HG03108 (cell line): ENCODE data around the gene MIGA2.

Experiments used
- ATAC-seq: cut with Tn5 transposase; IDR thresholded peaks from one replicate; pipeline ENCODE4 v1.9.1; 2021; ENCODE audit warnings: moderate library complexity; ENCODE audit not compliant: unreplicated experiment

MIGA2 gene

DNA sequence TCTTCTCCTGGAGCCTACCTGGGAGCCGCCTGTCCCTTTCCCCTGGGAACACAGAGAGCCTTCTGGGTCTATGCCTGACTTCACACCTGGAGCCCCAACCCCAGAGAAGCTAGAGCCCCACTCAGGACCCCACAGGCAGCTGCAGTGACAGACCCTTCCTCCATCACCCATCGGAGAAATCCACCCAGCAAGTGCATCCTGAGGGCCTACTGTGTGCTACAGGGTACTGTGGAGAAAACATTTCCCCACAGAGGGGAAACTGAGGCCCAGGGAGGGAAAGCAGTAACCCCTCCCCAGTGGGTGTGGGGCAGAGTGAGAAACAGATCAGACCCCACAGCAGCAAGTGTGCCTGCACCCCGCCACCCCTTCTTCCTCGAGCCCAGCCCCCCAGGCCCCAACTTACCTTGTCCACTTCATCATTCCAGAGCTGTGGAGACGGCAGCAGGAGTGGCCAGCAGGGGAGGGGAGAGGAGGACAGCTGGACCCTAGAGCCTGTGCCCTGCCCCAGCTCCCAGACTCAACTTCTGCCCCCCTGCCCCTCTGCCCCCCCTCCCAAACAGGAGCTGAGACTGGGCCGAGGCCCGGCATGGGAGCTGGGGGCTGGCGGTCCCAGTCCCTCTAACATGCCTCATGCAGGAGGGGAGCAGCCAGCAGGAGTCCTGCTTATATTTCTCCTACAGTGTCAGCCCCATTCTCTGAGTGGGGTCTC lies 26.0 kb upstream of the MIGA2 start:
- ATAC-seq, result no peak

GRCh38 chr9:129011170-129011569 lies 25.3 kb upstream of the MIGA2 start:
- no peak for ATAC-seq

DNA sequence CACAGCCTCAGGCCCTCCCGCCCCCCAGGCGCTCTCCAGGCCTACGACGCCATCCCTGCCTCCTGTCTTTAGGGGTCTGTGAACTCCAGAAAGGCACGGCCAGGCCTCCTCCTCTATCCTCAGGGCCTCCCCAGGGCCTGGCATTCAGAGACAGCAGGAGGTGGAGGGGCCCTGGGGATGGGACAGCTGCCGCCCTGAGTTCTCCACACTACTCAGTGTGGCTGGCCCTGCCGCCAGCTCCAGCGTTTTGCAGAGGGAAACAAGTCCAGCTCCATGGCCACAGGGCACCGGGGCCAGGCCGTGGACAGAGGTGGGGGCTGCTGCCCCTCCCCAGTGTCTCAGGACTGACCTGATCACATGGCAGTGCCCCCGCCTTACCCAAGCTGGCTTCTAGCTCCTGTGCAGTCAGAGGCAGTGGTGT lies 24.7 kb upstream of the MIGA2 start:
- no peak for ATAC-seq

DNA sequence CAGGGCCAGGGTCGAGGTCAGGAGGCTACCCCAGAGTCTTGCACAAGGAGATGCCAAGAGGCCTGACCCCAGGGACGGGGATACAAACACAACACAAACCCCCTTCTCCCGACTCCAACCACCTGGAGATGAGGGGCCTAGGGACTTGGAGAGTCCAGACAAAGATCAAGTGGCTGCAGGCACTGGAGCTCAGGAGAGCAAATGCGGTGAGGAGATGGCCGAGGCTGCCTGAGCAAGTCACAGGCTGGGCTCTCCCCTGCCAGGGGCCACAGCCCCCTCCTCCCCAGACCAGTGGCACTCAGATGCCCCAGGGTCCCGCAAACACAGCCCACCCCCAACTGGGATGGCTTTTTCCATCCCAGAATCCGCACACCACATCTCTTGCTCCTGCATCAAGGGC lies 24.1 kb upstream of the MIGA2 start:
- ATAC-seq, result no peak

- no peak for ATAC-seq
Measured at GRCh38 chr9:129012893-129013448, 23.5 kb upstream of the MIGA2 start.

DNA sequence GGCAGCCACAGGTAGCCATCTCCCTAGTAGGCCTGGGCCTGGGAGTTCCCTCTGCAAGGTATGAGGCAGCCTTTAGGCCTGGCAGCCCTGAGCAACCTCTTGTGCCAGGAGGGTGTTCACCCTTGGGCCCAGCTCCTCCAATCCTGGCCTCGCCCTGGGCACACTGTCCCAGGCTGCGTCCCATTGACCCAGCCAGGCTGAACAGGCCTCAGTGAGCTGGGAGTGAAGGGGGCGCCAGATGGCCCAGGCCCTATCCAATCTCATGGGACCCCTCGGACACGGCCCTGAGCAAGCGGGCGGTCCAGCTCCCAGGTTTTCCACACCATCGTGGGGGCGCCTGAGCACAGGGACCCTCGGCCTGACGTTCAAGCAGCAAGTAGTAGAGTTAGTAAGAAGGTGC lies 22.8 kb upstream of the MIGA2 start:
- no peak for ATAC-seq

- no peak for ATAC-seq
Measured at GRCh38 chr9:129014124-129014523, 22.3 kb upstream of the MIGA2 start.

- no peak for ATAC-seq
Measured at GRCh38 chr9:129014608-129015007, 21.8 kb upstream of the MIGA2 start.

DNA sequence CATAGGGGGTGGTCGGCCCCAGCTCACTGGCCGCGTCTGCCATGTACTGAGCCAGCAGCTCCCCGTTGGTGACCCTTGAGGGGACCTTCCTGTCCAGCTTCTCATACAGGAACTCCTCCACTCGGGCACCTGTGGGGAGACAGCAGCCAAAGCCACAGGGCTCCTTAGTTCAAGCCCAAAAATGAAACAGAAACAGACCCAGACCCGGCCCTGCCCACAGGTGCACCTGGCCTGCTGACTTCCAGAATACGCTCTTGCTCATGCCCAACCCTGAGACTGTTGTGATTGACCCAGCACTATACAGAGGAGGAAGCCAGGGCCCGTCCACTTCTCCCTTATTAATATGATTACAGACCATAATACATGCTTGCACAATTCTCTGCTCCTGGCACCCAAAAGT lies 15.3 kb upstream of the MIGA2 start:
- ATAC-seq, result peak; percentile 81

GRCh38 chr9:129022037-129022436 lies 14.4 kb upstream of the MIGA2 start:
- no peak for ATAC-seq

GRCh38 chr9:129023036-129023907 lies 13.2 kb upstream of the MIGA2 start:
- no peak for ATAC-seq

GRCh38 chr9:129023908-129024233 lies 12.6 kb upstream of the MIGA2 start:
- ATAC-seq, result no peak

- no peak for ATAC-seq
Measured at GRCh38 chr9:129026442-129027223, 9.8 kb upstream of the MIGA2 start.

- no peak for ATAC-seq
Measured at GRCh38 chr9:129027224-129027684, 9.2 kb upstream of the MIGA2 start.

GRCh38 chr9:129027685-129028191 lies 8.7 kb upstream of the MIGA2 start:
- ATAC-seq, result peak; percentile 37

GRCh38 chr9:129028192-129028966 lies 8.0 kb upstream of the MIGA2 start, which contains the start of gene SH3GLB2:
SH3GLB2 (minus strand) TSS chr9:129028331; CDS start chr9:129028154, 177 bp downstream.
- peak; percentile 82 for ATAC-seq

GRCh38 chr9:129030191-129030590 lies 6.2 kb upstream of the MIGA2 start:
- no peak for ATAC-seq

GRCh38 chr9:129031514-129031913 lies 4.9 kb upstream of the MIGA2 start:
- no peak for ATAC-seq

GRCh38 chr9:129032541-129033159 lies 3.8 kb upstream of the MIGA2 start:
- no peak for ATAC-seq

DNA sequence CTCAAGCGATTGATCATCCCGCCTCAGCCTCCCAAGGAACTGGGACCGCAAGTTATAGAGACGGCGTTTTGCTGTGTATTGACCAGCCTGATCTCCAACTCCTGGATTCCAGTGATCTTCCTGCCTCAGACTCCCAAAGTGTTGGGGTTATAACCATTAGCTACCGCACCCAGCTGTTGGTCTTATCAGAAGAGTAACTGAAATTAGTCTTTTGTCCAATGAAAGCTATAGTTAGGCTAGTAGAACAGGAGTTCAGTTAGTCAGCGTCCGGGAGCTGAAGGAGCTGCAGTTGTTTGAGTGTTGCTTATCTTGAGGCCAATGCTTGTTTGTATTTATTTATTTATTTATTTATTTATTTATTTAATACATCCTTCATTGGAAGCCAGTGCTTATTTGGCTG lies 3.2 kb upstream of the MIGA2 start:
- no peak for ATAC-seq
